SK-N-SH (cell line): ENCODE data around the gene SYNE1. TPM values are rescaled to one million over a fixed set of nuclear protein-coding genes. Genes with fewer than 3 reads are reported as not detected.

ENCODE experiments used
- CTCF ChIA-PET: fragments of 300-600, 350-600 bp; formaldehyde crosslinking; extraction: SDS; loops from one replicate; lab custom pipeline; 2021; lab: Yijun Ruan, JAX
- POLR2A ChIA-PET: fragments of 350-600 bp; sonication (Branson Sonifier 250); formaldehyde crosslinking; extraction: SDS; loops from one replicate; lab custom pipeline; 2020; ENCODE audit warnings: antibody characterized with exemption, inconsistent platforms; lab: Yijun Ruan, JAX
- DNase-seq: peaks from one replicate; pipeline ENCODE4 v3.0.0; 2012
- H2AFZ ChIP-seq: fragments of 200-600 bp; sonication (generic); 2 replicates; pipeline ENCODE4 v1.8.1; 2016; ENCODE audit warnings: antibody characterized with exemption, mild to moderate bottlenecking, low read depth
- H3F3A ChIP-seq: fragments of 200-600 bp; sonication (generic); replicated peaks from 2 replicates; pipeline ENCODE3; 2016; ENCODE audit warnings: antibody characterized with exemption, mild to moderate bottlenecking; ENCODE audit not compliant: insufficient read depth
- H3K27ac ChIP-seq, 2 experiments: fragments of 200-500 bp in 1 of 2; fragments of 200-600 bp in 1 of 2; sonication (Bioruptor generic) in 1 of 2; sonication (generic), shearing (Covaris generic) in 1 of 2; 2 replicates each; pipeline versions ENCODE4 v1.5.1 to v1.6.1; 2014 to 2016; ENCODE audit warnings: low read depth in 2 of 2, inconsistent platforms in 1 of 2, low read length in 1 of 2, mild to moderate bottlenecking in 1 of 2, mixed read lengths in 1 of 2
- H3K27me3 ChIP-seq: fragments of 200-600 bp; sonication (generic), shearing (Covaris generic); 2 replicates; pipeline ENCODE4 v1.6.1; 2016; ENCODE audit warnings: mixed run types; ENCODE audit not compliant: insufficient read depth
- H3K36me3 ChIP-seq, 2 experiments: fragments of 200-500 bp in 1 of 2; fragments of 200-600 bp in 1 of 2; sonication (Bioruptor generic) in 1 of 2; sonication (generic) in 1 of 2; replicated peaks in 1 of 2; 2 replicates each; pipeline versions ENCODE3 to v1.5.1; 2014 to 2016; ENCODE audit warnings: low read length in 1 of 2, mild to moderate bottlenecking in 1 of 2; ENCODE audit not compliant: insufficient read depth in 2 of 2, control insufficient read depth in 1 of 2
- H3K4me1 ChIP-seq, 2 experiments: fragments of 200-500 bp in 1 of 2; fragments of 200-600 bp in 1 of 2; sonication (Bioruptor generic) in 1 of 2; sonication (generic), shearing (Covaris generic) in 1 of 2; 2 replicates each; pipeline versions ENCODE4 v1.5.1 to v1.6.1; 2014 to 2016; ENCODE audit warnings: low read depth in 1 of 2, low read length in 1 of 2, mixed run types in 1 of 2; ENCODE audit not compliant: insufficient read depth in 2 of 2, control insufficient read depth in 1 of 2
- H3K4me2 ChIP-seq: fragments of 200-600 bp; sonication (generic), shearing (Covaris generic); 2 replicates; pipeline ENCODE4 v1.6.1; 2017; ENCODE audit warnings: mixed run types
- H3K4me3 ChIP-seq, 2 experiments: fragments of 200-500 bp in 1 of 2; fragments of 200-600 bp in 1 of 2; sonication (Bioruptor generic) in 1 of 2; sonication (generic), shearing (Covaris generic) in 1 of 2; 2 replicates each; pipeline versions ENCODE4 v1.5.1 to v1.8.1; 2014 to 2016; ENCODE audit warnings: low read depth in 2 of 2, inconsistent platforms in 1 of 2, low read length in 1 of 2, mild to moderate bottlenecking in 1 of 2, mixed read lengths in 1 of 2, moderate library complexity in 1 of 2
- H3K79me2 ChIP-seq: fragments of 200-600 bp; sonication (generic); 2 replicates; pipeline ENCODE4 v1.8.1; 2017; ENCODE audit warnings: mild to moderate bottlenecking; ENCODE audit not compliant: insufficient read depth
- H3K9ac ChIP-seq: fragments of 200-600 bp; sonication (generic); 2 replicates; pipeline ENCODE4 v1.6.1; 2017; ENCODE audit warnings: mixed run types
- H3K9me2 ChIP-seq: fragments of 200-600 bp; sonication (generic); 2 replicates; pipeline ENCODE4 v1.6.1; 2017; ENCODE audit warnings: mixed run types
- H3K9me3 ChIP-seq: fragments of 200-600 bp; sonication (generic); 2 replicates; pipeline ENCODE4 v1.6.1; 2017; ENCODE audit warnings: mixed run types, mild to moderate bottlenecking, moderate library complexity
- H4K20me1 ChIP-seq: fragments of 200-600 bp; sonication (generic); 2 replicates; pipeline ENCODE4 v1.6.1; 2017; ENCODE audit warnings: mild to moderate bottlenecking, mixed run types; ENCODE audit not compliant: insufficient read depth
- CHD2 ChIP-seq: fragments of 150-350 bp; IDR thresholded peaks from 2 replicates; pipeline ENCODE4 v1.6.1; 2018; ENCODE audit warnings: low read length; ENCODE audit not compliant: partially characterized antibody
- EZH2phosphoT487 ChIP-seq: fragments of 200-600 bp; sonication (generic); IDR thresholded peaks from 2 replicates; pipeline ENCODE4 v1.6.1; 2017; ENCODE audit warnings: low read depth, mixed run types, mild to moderate bottlenecking, antibody characterized with exemption, moderate library complexity, borderline replicate concordance
- FOSL2 ChIP-seq: IDR thresholded peaks from 2 replicates; pipeline ENCODE4 v1.4.0; 2012; ENCODE audit warnings: low read depth, mild to moderate bottlenecking, moderate library complexity, borderline replicate concordance
- FOXJ3 ChIP-seq: sonication (generic); formaldehyde crosslinking; IDR thresholded peaks from 2 replicates; pipeline ENCODE4 v1.5.1; 2020; ENCODE audit warnings: mild to moderate bottlenecking, missing genetic modification reagents
- MEF2A ChIP-seq: IDR thresholded peaks from 2 replicates; pipeline ENCODE4 v1.4.0; 2012; ENCODE audit warnings: low read depth, borderline replicate concordance
- POLR2AphosphoS5 ChIP-seq: IDR thresholded peaks from 2 replicates; pipeline ENCODE4 v1.6.1; 2012; ENCODE audit warnings: low read depth, low read length
- RCOR1 ChIP-seq: fragments of 150-350 bp; IDR thresholded peaks from 2 replicates; pipeline ENCODE4 v1.6.1; 2017; ENCODE audit warnings: antibody characterized with exemption, low read length
- RFX5 ChIP-seq: IDR thresholded peaks from 2 replicates; pipeline ENCODE4 v1.6.1; 2012; ENCODE audit warnings: mild to moderate bottlenecking, improper control_type of control experiment, low read length
- SIN3A ChIP-seq: IDR thresholded peaks from 2 replicates; pipeline ENCODE4 v1.6.1; 2012; ENCODE audit warnings: low read depth, mild to moderate bottlenecking, low read length, moderate library complexity, borderline replicate concordance
- YY1 ChIP-seq: IDR thresholded peaks from 2 replicates; pipeline ENCODE4 v1.4.0; 2012; ENCODE audit warnings: low read depth, mild to moderate bottlenecking
- WGBS: methylation state at CpG from one replicate; pipeline ENCODE4 v1.1.6; 2017; ENCODE audit warnings: low lambda C conversion rate; 5-methylcytosine and 5-hydroxymethylcytosine counted together
- polyA plus RNA-seq, 3 experiments: library from polyadenylated mRNA; depleted of rRNA; stranded (reverse); fragments of >200 nt; gene quantifications; 2 replicates each; pipeline ENCODE4 v1.2.3, GENCODE V29; 2012
- TF ChIP-seq, protein P1 (sequence below): fragments of 200-600 bp; sonication (generic); IDR thresholded peaks from 2 replicates; pipeline ENCODE4 v1.6.1; 2017; ENCODE audit warnings: antibody characterized with exemption, mild to moderate bottlenecking, moderate library complexity
- TF ChIP-seq, protein P2 (sequence below): fragments of 150-350 bp; IDR thresholded peaks from 2 replicates; pipeline ENCODE4 v1.6.1; 2017; ENCODE audit warnings: antibody characterized with exemption, low read length, low read depth, borderline replicate concordance
- TF ChIP-seq, protein P3 (sequence below): IDR thresholded peaks from 2 replicates; pipeline ENCODE4 v1.4.0; 2012; ENCODE audit warnings: low read depth, borderline replicate concordance

SYNE1 gene
- polyA plus RNA-seq, 1 of the 3 experiments (the other 2 are of a cell fraction): 31.1 TPM

DNA sequence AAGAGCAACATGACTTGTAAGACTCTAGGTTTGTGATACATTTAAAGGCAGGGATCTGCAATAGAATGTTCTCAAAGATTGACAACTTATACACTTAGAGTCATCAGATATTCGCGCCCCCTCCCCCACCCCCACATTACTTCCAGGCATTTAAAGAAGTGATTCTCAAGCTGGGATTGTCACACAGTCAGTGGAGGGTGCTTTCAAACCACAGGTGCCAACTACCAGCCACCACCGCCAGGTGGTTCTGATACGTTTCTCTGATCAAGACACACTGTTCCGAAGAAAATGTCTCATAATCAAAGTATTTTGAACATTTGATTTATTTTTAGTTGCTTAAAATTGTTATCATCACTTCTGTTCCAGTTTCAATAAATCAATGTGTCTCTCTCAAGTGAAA, 472.2 kb downstream of the SYNE1 start:
- Histone ChIP-seq H3K4me3 (no peak overlapping the region), H3K4me2 (no peak overlapping the region), H3F3A (peaks cover 4% of the 10 kb centered on the region), H3K36me3 (peaks cover 25 to 26% of the 10 kb centered on the region in 2 experiments), H3K79me2 (no peaks in the 10 kb centered on the region; the same call in 1 of the 2 replicates), H2AFZ (no peak overlapping the region), H3K9me3 (no peaks in the 10 kb centered on the region), H3K27me3 (no peaks in the 10 kb centered on the region), H3K9ac (no peak overlapping the region), H3K9me2 (no peaks in the 10 kb centered on the region), H4K20me1 (no peaks in the 10 kb centered on the region), H3K4me1 (no peaks in the 10 kb centered on the region; a peak in 2 of 4 replicates), H3K27ac (no peak overlapping the region)
- CTCF ChIA-PET: no interaction called here
- DNase-seq: no peak
- 98% methylated on average over 5 of the region's 5 CpGs for WGBS
- POLR2A ChIA-PET: no interaction called here
- TF ChIP-seq, protein P1, sequence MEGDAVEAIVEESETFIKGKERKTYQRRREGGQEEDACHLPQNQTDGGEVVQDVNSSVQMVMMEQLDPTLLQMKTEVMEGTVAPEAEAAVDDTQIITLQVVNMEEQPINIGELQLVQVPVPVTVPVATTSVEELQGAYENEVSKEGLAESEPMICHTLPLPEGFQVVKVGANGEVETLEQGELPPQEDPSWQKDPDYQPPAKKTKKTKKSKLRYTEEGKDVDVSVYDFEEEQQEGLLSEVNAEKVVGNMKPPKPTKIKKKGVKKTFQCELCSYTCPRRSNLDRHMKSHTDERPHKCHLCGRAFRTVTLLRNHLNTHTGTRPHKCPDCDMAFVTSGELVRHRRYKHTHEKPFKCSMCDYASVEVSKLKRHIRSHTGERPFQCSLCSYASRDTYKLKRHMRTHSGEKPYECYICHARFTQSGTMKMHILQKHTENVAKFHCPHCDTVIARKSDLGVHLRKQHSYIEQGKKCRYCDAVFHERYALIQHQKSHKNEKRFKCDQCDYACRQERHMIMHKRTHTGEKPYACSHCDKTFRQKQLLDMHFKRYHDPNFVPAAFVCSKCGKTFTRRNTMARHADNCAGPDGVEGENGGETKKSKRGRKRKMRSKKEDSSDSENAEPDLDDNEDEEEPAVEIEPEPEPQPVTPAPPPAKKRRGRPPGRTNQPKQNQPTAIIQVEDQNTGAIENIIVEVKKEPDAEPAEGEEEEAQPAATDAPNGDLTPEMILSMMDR: no peak
- TF ChIP-seq YY1 (no peak), FOXJ3 (CRISPR knock-in tag) (no peak), POLR2AphosphoS5 (no peak), RCOR1 (no peak), SIN3A (no peak), EZH2phosphoT487 (no peak), CHD2 (no peak), MEF2A (no peak), RFX5 (no peak)
- TF ChIP-seq, protein P2, sequence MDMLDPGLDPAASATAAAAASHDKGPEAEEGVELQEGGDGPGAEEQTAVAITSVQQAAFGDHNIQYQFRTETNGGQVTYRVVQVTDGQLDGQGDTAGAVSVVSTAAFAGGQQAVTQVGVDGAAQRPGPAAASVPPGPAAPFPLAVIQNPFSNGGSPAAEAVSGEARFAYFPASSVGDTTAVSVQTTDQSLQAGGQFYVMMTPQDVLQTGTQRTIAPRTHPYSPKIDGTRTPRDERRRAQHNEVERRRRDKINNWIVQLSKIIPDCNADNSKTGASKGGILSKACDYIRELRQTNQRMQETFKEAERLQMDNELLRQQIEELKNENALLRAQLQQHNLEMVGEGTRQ: no peak

DNA sequence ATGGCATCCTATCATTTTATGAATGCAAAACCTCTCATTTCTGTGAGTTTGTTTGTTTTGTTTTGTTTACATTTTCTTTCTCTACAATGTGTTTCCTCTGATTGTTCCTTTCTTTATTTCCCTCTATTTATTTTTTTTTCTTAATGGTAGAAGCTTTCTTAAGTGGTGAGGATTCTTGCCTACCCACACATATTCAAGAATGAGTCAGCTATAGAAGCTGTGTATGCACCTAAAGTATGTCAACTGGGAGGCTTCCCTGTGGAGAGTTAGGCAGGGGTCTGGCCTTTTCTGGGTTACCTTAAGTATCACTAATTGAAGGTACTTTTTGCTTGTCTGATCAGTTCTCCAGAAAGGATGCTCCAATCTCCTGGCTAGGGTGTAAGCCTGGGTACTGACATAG, 475.7 kb downstream of the SYNE1 start:
- Histone ChIP-seq H3K79me2 (no peaks in the 10 kb centered on the region), H3K36me3 (peaks cover 17 to 40% of the 10 kb centered on the region in 2 experiments), H4K20me1 (no peaks in the 10 kb centered on the region), H3K27ac (no peak overlapping the region), H3K4me1 (no peaks in the 10 kb centered on the region; a peak in 1 of 4 replicates), H3F3A (no peaks in the 10 kb centered on the region), H2AFZ (no peak overlapping the region), H3K4me2 (no peak overlapping the region), H3K9me3 (no peaks in the 10 kb centered on the region), H3K9ac (no peak overlapping the region), H3K4me3 (no peak overlapping the region), H3K27me3 (no peaks in the 10 kb centered on the region), H3K9me2 (no peaks in the 10 kb centered on the region)
- DNase-seq: no peak
- POLR2A ChIA-PET: no interaction called here
- CTCF ChIA-PET: no interaction called here
- TF ChIP-seq, protein P3, sequence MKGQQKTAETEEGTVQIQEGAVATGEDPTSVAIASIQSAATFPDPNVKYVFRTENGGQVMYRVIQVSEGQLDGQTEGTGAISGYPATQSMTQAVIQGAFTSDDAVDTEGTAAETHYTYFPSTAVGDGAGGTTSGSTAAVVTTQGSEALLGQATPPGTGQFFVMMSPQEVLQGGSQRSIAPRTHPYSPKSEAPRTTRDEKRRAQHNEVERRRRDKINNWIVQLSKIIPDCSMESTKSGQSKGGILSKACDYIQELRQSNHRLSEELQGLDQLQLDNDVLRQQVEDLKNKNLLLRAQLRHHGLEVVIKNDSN: no peak
- TF ChIP-seq FOSL2: peak; percentile 16; the same call in 1 of the 2 replicates
